GM10266 (cell line): ENCODE data around the gene C4orf51.

Experiments used
- DNase-seq: peaks from one replicate; pipeline ENCODE4 v3.0.0; 2012; ENCODE audit errors: extremely low spot score
- TF ChIP-seq, protein P1 (sequence below): IDR thresholded peaks from 2 replicates; pipeline ENCODE4 v1.5.1; 2012; ENCODE audit warnings: mild to moderate bottlenecking, low read depth; ENCODE audit not compliant: control insufficient read depth, insufficient read depth; ENCODE audit errors: missing control alignments

Gene C4orf51

DNA sequence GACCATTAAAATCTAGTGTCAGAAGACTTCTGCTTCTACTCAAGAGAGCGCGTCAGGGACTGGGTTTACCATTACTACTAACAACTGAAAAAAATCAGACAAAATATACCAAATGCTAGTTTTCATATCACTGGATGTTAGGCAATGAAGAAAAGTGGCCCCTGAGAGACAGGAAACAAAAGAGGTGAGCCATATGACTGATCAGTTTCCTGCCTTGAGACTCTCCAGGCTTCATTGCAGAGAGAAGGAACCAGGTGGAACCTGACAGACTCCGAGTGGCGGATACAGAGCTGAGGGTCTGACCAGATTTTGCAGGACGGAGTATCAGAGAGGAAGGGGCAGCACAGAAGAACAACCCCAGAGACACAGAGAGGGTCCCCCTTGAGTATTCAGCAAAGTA lies 86.3 kb downstream of the C4orf51 start:
- no peak for DNase-seq
- TF ChIP-seq, protein P1, sequence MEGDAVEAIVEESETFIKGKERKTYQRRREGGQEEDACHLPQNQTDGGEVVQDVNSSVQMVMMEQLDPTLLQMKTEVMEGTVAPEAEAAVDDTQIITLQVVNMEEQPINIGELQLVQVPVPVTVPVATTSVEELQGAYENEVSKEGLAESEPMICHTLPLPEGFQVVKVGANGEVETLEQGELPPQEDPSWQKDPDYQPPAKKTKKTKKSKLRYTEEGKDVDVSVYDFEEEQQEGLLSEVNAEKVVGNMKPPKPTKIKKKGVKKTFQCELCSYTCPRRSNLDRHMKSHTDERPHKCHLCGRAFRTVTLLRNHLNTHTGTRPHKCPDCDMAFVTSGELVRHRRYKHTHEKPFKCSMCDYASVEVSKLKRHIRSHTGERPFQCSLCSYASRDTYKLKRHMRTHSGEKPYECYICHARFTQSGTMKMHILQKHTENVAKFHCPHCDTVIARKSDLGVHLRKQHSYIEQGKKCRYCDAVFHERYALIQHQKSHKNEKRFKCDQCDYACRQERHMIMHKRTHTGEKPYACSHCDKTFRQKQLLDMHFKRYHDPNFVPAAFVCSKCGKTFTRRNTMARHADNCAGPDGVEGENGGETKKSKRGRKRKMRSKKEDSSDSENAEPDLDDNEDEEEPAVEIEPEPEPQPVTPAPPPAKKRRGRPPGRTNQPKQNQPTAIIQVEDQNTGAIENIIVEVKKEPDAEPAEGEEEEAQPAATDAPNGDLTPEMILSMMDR, result no peak

- TF ChIP-seq, protein P1, result no peak
- DNase-seq, result no peak
Observed at GRCh38 chr4:145769450-145770037, 89.6 kb downstream of the C4orf51 start.

DNA sequence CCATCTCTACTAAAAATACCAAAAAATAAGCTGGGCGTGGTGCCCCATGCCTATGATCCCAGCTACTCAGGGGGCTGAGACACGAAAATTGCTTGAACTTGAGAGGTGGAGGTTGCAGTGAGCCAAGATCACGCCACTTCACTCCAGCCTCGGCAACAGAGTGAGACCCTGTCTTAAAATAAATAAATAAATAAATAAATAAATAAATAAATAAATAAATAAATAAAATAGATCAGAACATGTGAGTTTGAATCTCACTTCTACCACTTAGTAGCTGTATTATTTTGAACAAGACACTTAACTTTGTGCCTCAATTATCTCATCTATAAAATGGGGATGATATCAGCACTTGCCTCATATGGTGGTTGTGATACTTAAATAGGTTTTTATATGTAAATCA lies 90.2 kb downstream of the C4orf51 start:
- TF ChIP-seq, protein P1, result no peak
- DNase-seq, result no peak

GRCh38 chr4:145772347-145772746 lies 92.4 kb downstream of the C4orf51 start:
- DNase-seq, result no peak
- TF ChIP-seq, protein P1, result no peak

DNA sequence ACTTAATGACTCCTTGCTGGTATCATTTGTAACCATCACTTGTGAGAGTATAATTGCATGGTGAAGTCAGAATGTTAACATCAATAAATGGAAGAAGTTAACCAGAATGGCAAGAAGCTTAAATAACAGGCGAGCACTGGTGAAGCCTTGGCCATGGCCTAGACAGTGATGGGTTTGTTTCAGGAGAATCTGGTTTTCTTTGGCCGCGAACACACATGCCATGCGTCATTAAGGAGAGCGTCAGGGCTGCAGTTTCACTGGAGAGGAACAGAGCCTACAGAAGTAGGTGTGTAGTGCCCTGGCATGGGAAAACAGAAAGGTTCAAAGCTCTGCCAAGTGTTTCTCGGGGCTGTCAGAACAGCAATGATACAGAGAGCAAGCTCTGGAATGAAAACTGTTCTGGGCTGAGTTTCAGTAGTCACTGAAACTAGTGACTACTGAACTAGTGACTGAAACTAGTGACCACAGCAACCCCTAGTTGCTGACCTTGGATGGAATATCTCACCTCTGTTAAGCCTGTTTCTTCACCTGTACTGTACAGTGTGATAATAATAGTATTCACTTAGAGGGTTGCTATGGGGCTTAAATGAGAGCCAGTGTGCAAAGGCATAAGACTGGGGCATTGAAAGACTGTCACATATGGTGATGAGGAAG lies 93.8 kb downstream of the C4orf51 start:
- no peak for DNase-seq
- TF ChIP-seq, protein P1, result no peak

- TF ChIP-seq, protein P1, result no peak
- no peak for DNase-seq
Observed at GRCh38 chr4:145774473-145774872, 94.5 kb downstream of the C4orf51 start.

GRCh38 chr4:145775406-145775805 lies 95.5 kb downstream of the C4orf51 start:
- DNase-seq, result no peak
- TF ChIP-seq, protein P1, result no peak
